Central memory CD4-positive, alpha-beta T cell (primary cell): ENCODE data around the gene SLC35E2B.
A peak's percentile ranks its signal among the peaks of the same experiment; 100 is the strongest.
"Not testable (repeated sequence)": the region's sequence is repeated elsewhere in the genome, so short reads cannot be mapped to it uniquely, and the experiment has no call there.

ENCODE experiments used
- DNase-seq: peaks from one replicate; pipeline ENCODE4 v3.0.0; 2022

SLC35E2B gene

GRCh38 chr1:1672181-1672965, 20.2 kb downstream of the SLC35E2B start:
- DNase-seq = no peak

DNA sequence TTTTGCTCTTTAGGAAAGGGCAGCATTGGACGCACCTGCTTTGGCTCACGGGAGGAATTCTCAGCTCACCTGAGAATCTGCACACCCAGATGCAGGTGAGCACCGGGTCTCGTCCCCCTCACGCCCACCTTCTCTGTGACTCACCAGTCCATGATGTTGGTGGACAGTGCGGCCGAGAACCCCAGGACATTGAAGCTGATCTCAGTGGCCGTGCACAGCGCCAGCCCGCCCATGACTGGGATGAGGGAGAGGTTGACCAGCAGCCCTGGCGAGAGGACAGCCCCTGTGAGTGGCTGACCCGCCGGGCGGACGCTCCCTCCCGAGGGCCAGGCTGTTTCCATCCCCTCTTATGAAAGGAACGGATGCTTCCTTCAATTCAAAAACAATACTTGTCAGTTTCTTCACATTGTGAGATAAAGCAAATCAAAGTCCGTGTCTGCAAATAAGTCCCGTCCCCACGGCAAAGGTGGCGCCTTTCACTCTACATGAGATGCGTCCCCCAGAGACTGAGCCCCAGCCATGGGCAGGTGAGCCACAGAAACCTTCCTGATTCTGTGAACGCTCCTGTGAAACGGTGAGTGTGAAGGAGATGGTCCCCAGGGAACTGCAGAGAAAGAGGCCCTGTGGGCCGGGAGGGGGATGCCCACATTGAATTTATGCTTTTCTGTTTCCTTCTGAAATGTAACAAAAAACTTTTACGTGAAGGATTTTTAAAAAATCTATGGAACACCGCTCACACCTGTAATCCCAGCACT, 21.1 kb downstream of the SLC35E2B start:
- no peak for DNase-seq

GRCh38 chr1:1670866-1671265, 21.7 kb downstream of the SLC35E2B start:
- no peak for DNase-seq

DNA sequence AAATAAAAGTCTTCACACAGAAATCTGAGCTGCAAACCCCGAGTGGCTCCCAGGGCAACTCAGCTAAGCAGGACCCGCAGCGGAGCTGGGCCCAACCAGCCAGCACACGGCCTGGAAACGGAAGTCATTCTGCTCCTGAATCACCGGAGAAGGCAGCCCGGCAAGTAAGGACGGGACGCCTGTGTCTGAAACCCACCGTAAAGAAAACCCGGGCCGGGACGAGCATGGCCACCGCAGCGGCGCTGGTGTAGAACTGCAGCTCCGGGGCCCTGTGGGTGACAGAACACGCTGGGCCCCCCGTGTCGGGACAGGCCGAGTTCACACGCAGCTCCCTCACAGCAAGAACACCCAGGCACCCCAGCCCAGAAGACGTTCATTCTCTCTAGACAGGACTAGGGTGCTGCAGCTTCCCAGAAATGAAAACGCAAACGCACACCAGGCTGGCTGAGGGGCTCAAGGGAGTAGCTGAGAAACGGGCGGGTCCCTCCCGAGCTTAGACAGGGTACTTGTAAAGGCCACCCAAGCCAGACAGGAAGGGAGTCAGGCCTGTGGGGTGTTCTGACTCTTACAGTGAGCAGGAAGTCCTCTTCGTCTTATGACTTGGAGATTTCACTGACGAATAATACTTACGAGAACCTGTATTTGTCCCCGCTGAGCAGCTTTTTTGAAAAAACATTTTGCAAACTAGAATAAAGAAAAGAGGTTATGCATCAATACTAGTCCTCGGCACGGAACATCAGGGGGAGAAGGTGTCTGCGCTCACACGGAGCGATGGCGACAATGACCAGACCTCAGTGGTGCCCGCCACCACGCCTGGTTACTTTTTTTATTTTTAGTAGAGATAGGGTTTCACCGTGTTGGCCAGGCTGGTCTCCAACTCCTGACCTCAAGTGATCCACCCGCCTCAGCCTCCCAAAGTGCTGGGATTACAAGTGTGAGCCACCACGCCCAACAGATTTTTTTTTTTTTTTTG, 22.8 kb downstream of the SLC35E2B start:
- DNase-seq = no peak

DNA sequence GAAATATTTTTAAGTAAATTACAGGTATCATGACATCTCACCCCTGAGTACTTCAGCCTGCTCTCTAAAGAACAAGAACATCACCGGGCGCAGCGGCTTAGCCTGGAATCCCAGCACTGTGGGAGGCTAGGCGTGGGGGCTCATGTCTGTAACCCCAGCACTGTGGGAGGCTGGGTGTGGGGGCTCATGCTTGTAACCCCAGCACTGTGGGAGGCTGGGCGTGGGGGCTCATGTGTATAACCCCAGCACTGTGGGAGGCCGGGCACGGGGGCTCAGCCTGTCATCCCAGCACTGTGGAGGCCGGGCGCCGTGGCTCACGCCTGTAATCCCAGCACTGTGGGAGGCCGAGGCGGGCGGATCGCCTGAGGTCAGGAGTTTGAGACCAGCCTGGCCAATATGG, 26.1 kb downstream of the SLC35E2B start:
- DNase-seq = no peak

GRCh38 chr1:1665815-1666251, 26.8 kb downstream of the SLC35E2B start:
- no peak for DNase-seq

- DNase-seq = no peak
Observed at GRCh38 chr1:1664941-1665814, 27.4 kb downstream of the SLC35E2B start.

DNA sequence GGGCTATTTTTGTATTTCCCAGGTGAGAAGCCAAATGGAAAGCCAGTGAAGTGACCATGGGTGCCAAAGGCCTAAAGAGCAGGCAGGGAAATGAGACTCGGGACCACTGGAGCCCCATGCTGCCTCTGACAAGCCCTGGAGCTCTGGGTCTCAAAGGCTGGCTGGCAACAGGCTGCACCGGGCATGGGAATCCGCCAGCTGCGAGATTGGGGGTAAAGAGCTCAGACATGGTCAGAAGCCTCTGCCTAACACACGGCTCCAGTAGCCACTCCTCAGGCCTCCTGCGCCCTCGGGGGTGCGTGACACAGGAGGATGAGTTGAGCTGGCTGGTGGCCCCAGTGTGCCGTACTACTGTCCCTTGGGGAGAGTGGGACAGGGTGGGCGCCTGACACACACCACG, 28.3 kb downstream of the SLC35E2B start:
- DNase-seq = not testable (repeated sequence)

- not testable (repeated sequence) for DNase-seq
Observed at GRCh38 chr1:1662830-1663560, 29.6 kb downstream of the SLC35E2B start.

DNA sequence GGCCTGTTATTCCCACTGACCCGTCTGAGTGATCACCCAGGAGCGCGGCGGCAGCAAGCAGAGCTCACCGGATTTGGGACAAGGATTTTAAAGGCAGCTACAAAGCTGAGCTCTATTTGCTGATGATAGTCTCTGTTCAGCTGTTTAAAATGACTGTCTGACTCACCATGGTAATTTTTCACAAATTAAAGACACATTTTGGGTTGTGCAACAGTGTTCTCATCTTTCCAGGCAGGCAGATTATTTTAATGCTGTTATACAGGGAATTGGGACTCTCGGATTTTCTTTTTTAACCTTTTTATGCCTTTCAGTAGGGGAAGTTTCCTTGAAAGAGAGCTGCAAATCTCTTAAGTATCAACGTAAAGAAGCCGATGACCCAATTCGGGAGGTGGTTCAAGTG, 30.2 kb downstream of the SLC35E2B start:
- DNase-seq = not testable (repeated sequence)

DNA sequence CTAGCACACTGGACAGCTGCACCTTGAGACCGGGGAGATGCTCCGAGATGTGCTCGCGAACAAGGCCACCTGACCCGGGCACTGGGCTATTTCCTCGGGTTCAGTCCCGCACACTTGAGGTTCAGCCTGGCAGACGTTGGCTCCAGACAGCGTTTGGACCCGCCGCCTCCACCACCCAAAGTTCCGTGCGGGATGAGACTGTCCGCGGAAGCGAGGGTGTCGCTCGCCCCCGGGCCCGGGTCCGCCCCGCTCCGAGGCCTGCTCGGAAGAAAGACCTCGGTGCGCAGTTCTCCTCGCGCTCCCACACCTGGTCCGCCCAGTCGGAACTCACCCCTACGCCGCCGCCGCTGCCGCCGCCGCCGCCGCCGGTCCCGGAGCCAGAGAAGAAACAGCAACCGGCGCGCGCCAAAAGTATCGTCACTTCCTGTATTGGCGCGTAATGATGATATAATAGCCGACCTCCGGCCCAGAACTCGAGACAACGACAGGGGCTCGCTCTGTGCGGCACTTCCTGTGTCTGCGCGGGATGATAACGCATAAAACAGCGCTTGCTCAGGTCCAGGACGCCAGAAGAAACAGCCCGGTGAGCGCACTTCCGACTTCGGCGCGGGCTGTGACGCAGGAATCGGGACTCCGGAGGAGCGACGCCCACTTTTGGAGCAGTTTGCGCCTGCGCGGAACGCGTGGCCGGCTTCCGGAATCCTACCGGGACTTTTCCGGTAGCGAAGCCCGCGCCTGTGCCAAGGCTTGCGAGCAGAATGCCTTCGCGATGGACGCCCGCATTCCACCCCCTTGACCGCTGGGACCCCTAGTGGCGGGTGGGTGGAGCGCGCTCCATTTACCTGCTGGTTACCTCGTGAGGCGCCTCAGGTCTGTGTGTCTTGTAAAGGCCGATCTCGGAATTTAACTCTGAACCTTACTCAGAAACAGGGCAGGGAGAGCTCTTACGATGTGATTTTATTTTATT, 33.7 kb downstream of the SLC35E2B start, which contains the start of gene CDK11B:
TSS of gene CDK11B (minus strand) at position 422 of the 967 bp plus-strand sequence. CDS start 1,519 bp downstream, outside the sequence.
- DNase-seq = peak; percentile 98

DNA sequence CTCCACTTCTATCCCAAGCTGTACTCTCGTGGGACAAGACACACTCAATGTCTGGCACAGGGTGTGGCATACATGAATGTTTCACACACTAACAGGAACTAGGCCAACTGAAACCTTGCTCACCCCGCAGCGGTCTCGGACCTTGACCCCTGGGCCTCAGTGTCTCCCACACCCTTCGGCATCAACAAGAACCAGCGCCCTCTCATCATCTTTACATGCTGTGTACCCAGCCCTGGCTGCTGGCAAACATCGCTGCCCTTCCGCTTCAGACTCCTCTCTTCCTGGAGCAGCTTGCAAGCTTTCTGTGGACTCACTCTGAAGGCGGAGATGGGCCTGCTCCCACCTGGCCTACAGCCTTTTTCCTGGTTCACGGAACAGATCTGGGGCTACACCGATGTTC, 44.3 kb downstream of the SLC35E2B start:
- not testable (repeated sequence) for DNase-seq

DNA sequence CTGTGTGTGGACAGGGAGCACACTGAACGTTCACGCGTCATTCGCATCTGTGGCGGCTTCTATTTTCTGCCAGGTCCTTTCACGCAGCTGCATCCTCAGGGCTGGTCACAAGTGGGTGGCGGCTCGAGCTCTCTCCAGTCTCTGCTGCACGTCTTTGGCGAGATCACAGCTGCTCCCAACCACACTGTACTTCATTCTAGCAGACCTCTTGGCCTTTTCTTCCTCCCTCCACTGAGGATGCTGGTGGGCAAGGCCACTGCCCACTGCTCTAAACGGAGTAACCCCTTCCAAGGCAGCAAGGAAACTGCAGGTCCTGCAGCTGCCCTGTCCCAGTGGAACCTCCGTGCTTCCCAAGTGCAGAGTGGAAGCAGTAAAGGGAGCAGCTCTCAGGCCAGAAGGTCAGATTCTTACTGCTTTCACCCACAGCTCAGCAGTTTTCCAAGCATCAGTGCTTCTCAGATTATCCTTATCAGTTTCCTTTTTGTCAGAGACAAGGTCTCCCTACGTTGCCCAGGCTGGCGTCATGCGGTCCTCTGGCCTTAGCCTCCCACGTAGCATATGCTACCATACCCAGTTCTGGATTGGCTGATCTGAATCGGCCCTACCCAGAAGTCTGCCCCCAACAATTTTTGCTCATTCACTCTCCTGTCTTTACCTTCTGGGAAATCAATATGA, 44.9 kb downstream of the SLC35E2B start:
- DNase-seq = not testable (repeated sequence)

- DNase-seq = not testable (repeated sequence)
Observed at GRCh38 chr1:1646326-1646725, 46.3 kb downstream of the SLC35E2B start.

DNA sequence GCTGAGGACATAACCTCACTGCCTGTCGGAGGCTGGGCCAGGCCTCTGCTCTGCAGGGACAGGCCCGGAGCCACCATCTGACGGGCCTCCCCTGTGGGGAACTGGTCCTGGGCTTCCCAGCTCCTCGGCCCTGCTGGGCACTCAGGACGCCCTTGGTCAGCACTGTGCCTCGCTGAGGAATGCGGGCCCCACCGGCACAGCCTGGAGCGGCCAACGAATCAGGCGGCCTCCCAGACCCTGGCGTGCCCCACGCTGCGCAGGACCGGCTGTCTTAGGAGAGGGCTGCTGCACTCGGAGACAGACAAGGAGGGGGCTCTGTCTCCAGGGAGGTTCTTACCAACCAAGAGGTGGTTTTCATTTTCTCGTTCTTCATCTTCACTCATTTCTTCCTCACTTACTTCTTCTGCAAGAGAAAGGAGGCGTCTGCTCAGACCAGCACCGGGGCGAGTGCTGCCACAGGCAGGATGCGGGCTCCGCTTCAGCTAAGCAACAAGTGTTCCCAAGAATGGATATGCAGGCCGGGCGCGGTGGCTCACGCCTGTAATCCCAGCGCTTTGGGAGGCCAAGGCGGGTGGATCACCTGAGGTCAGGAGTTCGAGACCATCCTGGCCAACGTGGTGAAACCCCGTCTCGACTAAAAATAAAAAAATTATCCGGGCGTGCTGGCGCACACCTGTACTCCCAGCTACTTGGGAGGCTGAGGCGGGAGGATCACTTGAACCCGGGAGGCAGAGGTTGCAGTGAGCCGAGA, 51.7 kb downstream of the SLC35E2B start:
- not testable (repeated sequence) for DNase-seq

- DNase-seq = not testable (repeated sequence)
Observed at GRCh38 chr1:1640081-1640480, 52.5 kb downstream of the SLC35E2B start.

DNA sequence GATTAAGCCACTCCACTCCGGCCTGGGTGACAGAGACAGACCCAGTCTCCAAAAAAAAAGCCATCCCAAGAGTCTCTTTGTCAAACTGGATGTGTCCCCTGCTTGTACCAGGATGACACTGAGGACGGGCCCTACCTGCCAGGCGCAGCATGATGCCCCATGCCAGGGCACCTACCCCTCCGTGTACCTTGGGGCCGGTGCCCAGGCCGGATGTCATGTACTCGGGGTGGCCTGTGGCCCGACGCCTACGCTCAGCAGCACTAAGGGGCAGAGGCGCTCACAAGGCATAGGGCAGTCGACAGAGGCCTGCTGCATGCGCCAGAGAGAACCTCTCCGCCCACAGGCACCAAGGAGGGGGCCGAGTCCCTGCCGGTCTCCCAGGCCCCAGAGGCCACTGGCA, 53.2 kb downstream of the SLC35E2B start:
- DNase-seq = not testable (repeated sequence)

DNA sequence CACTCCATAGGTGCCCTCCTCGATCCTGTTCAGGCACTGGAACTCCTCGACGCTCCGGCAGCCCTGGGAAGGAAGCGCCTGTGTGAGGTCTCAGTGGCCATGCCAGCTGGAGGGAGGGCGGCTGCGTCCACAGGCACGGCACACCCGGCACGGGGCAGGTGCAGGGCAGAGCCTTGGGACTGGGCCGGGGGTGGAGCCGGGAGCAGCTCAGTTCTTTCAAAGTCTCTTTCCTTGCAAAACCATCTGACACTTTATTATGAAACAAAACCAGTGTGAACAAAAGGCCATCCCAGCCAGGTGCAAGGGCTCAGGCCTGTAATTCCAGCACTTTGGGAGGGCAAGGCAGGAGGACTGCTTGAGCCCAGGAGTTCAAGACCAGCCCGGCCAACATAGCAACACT, 54.1 kb downstream of the SLC35E2B start:
- DNase-seq = not testable (repeated sequence)
